HG03280 (cell line): Measurements from ENCODE around the gene GAPVD1.
"Not testable (repeated sequence)": the region's sequence is repeated elsewhere in the genome, so short reads cannot be mapped to it uniquely, and the experiment has no call there.

Source experiments
- ATAC-seq: cut with Tn5 transposase; IDR thresholded peaks from one replicate; pipeline ENCODE4 v1.9.1; 2021; ENCODE audit warnings: mild to moderate bottlenecking, moderate library complexity; ENCODE audit not compliant: unreplicated experiment

The GAPVD1 gene

GRCh38 chr9:125372441-125373226 is 111.0 kb downstream of the GAPVD1 start:
- no peak for ATAC-seq

DNA sequence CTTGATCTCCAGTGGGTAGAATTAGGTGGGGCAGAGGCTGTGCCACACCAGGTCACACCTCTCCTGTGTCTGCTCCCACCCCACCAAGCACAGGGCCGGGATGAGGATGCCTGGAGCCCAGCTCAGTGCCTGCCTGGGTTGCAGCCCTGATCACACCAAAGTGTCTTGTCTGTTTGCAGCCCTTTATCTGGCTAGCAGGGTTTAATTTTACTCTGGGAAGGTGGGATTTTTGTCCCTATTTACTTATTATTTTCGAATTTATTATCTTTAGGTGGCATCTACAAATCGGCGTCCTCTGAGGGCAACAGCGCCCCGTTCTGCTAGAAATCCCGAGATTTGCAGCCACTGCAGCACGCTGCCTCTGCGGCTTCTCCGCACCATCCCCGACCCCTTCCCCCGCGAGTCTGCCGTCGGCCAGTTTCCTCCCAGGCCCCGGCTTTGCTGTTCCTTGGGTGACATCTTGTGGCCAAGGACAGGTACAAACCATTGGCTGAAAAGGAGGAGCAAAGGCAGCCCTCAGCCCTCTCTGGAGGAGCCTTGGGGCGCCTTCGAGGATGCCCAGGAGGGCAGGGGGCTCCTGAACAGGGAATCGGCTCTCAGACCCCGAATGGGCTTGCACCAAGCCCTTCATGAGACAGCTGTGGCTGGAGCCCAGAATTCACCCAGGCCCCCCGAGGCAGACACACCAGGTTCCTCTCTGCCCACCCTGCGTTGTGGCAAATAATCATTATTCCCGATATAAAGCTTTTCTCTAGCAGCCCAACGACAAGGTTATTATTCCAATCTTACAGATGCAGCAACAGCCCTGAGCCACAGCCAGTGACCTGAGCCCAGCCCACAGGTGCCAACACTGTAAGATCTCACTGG is 113.0 kb downstream of the GAPVD1 start:
- peak; percentile 66 for ATAC-seq

DNA sequence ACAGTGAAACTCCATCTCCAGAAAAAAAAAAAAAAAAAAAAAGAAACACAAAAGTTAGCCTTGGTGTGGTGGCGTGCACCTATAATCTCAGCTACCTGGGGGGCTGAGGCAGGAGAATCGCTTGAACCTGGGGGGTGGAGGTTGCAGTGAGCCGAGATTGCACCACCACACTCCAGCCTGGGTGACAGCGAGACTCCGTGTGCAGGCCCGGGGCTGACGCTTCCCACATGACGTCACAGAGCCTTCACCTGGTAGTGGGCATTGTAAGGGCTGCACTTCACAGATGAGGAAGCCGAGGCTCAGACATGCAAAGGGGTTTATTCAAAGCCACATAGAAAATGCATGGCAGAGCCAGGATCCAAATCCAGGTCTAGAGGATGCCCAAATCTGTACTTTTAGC is 114.2 kb downstream of the GAPVD1 start:
- ATAC-seq, result no peak

DNA sequence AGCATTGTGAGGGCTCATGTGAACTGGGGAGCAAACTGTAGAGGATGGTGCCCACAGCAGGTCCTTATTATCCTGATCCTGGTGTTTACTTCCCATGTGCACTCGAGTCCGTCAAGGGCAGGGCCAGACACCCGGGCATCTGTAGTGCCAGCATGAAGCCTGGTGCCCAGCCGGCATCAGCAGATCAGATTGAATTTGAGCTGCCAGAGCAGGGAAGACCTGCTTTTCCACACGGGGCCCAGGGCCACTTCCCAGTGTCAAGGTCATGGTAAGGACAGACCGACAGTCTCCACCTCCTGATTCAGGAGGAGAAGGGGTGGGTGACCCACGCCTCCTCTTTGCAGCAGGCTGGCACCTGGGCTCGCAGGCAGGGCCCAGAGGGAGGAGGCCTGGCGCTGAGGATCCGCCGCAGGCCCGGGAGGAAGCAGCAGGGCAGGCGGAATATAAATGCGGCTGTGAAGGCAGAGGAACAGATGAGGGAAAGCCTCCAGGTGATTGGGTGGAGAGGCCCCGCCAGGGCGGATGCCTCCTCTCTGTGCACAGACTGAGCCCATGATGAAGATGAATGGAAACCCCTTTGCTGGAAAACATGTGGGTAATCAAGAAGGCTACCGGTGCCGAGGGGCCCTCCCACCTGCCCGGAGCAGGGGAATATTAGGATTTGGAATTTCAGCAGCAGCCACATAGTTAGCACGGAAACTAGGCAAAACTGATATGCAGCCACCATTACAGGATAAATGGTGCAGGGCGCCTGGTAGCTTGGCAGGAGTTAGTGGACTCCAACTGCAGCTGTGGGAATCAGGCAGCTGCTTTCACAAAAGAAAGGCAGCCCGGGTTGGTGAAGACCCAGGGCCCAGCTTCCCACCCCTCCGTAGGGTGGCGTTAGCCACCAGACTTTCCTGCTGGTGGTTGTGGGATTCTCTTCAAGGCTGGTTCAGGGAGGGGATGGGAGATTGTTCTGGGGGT is 114.9 kb downstream of the GAPVD1 start:
- no peak for ATAC-seq

DNA sequence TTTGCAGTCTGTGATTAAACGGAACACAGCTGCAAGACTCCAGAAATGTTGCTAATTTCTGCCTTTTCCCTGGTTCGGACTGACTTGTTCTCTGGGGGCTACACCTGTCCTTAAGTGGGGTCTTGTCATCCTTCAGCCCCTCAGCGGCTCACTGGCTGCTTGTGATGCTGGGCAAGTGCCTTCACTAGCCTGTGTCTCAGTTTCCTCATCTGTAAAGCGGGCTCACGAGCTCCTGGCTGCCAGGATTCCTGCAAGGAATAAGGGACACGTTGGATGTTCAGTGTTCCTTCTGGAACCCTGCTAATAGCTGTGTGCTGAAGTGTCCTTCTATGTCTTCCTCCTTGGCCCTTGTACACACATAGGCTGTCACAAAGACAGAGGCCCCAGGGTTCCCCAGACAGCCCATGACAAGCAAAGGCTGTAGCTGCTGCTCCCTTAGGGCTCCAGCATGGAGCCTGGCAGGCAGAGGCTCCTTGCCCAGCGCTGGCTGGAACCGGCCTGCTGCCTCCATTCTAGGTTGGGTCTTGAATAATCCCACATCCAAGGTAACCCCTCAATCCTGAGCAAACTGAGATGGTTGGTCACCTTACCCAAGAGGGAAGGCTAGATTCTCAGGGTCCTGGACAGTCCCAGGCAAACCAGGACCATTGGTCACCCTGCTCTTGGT is 116.1 kb downstream of the GAPVD1 start:
- ATAC-seq, result no peak

- no peak for ATAC-seq
Observed at GRCh38 chr9:125378778-125379177, 117.2 kb downstream of the GAPVD1 start.

GRCh38 chr9:125379208-125379607 is 117.6 kb downstream of the GAPVD1 start:
- ATAC-seq, result no peak

- no peak for ATAC-seq
Observed at GRCh38 chr9:125380406-125380805, 118.8 kb downstream of the GAPVD1 start.

DNA sequence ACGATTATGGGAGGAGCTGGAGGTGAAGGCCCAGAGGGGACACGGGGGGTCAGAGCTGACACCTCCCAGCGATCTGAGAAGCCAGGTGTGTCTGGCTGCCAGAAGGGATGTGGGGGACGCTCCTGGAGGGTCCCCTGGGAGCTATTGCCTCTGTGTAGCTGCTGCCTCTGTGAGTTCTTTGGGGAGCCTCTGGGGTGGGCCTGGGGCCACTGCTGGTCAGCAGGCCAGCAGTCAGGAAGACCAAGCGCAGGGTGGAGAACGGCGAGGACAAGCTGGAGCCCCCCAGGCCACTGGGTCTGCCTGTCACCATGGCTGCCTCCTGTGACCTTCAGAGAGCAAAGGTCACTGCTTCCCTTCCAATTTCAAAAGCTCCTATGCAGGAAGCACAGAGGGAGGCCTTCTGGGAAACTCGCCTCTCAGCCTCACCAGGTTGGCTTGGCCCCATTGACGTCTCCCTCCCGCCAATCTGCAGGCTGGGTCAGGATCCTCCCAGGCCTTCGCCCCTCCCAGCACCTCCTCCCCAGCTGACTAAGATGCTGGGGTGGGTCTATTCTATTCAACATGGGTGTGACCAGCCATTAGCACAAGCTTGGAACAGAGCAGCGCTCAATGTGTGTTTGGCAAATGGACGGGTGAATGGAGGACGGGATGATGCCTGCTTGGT is 126.4 kb downstream of the GAPVD1 start:
- no peak for ATAC-seq

DNA sequence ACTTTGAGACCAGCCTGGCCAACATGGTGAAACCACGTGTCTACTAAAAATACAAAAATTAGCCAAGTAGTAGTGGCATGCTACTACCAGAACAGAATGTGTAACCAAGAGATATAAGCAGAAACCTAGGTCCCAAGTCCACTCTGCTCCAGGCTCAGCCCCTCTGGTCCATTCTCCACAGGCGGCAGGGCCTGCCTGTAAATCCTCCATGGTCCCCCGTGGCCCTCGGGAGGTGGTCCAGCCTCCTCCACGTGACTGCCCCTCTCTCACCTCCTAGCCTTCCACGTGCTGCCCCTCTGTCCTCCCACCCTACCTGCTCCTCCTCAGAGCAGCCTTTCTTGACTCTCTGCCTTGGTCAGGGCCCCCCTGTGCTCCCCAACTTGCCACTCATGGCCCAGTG is 127.4 kb downstream of the GAPVD1 start:
- no peak for ATAC-seq

- ATAC-seq, result no peak
Observed at GRCh38 chr9:125391704-125392103, 130.1 kb downstream of the GAPVD1 start.

- ATAC-seq, result no peak
Observed at GRCh38 chr9:125393426-125393825, 131.8 kb downstream of the GAPVD1 start.

- no peak for ATAC-seq
Observed at GRCh38 chr9:125396799-125397198, 135.2 kb downstream of the GAPVD1 start.

- ATAC-seq, result no peak
Observed at GRCh38 chr9:125397736-125398135, 136.1 kb downstream of the GAPVD1 start.

GRCh38 chr9:125398243-125398642 is 136.6 kb downstream of the GAPVD1 start:
- ATAC-seq, result no peak

GRCh38 chr9:125399165-125399564 is 137.5 kb downstream of the GAPVD1 start:
- ATAC-seq, result no peak

DNA sequence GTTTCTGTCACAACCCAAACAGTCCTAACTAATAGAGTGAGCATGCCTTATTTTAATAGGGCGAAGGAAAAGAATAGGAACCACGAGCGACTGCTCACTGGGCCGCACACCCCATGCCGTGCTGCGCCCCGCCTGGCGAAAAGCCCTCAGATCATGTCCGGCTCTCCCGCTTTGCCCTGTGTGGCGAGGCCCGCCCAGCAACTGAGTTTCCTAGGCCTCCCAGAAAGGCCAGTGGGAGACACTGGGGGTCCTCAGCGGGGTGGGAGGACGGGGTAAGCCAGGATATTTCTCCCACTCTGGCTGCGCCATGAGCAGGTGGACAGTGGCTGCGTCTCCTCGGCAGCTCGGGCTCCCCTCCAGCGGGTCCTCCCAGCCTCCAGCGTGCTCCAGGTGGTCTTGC is 138.0 kb downstream of the GAPVD1 start:
- no peak for ATAC-seq

GRCh38 chr9:125400232-125400631 is 138.6 kb downstream of the GAPVD1 start:
- ATAC-seq, result not testable (repeated sequence)

DNA sequence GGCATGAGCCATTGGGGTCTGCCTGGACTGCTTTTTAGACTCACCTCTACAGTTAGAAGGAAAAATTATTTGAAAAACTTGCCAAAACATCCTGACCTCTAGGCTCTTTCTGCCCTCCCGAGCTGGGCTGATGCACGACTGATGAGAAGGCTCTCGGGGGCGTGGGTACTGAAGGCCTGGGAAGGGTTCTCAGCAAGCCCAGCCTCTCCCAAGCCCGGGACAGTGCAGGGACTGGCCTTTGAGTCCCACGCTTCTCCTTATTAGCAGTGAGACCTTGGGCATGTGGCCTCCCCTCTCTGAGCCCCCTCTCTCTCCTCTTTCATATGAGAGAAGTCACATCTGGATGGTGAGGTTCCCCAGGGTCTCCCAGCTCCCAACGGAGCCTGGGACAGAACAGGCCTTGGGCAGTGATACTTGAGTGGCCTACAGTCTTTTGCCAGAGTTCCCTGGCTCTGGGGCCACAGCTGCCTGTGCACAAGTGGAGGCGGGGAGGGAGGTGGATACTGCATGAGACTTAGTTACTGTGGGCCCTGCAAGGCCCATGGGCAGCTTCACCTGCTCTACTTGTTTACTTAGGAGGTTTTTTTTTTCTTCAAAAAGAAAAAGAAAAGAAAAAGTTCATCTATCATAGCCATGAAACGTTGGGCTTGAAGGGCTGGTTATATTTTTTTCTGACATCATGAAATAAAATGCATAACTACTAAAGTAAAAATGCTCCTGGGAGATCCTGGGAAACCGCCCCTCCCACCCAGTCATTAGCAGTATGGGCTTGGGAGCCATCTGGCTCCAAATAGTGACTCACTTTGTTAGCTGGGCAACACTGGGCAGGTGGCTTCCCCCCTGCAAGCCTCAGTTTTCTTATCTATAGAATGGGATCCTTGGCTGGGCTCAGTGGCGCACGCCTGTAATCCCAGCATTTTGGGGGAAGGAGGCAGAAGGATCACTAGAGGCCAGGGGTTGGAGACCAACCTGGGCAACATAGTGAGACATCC is 139.4 kb downstream of the GAPVD1 start:
- ATAC-seq, result no peak
